Caco-2 (cell line): ENCODE measurements around the gene CDH13. TPM values are rescaled to one million over a fixed set of nuclear protein-coding genes. Genes with fewer than 3 reads are reported as not detected.

Experiments used
- BruUV-seq: library from RNA; stranded (reverse); fragments of 400-500 nt; replicated peaks from 2 replicates; lab custom pipeline; 2021; lab: Mats Ljungman, UMichigan
- CTCF ChIA-PET: fragments of 300-600 bp; sonication (Branson Sonifier 250); formaldehyde crosslinking; loops from one replicate; lab custom pipeline; 2022; ENCODE audit warnings: antibody characterized with exemption; lab: Charles Lee
- POLR2A ChIA-PET: fragments of 300-600 bp; sonication (Branson Sonifier 250); formaldehyde crosslinking; loops from one replicate; lab custom pipeline; 2022; ENCODE audit warnings: antibody characterized with exemption; lab: Charles Lee
- DNase-seq, 2 experiments: peaks; one replicate each; pipeline versions ENCODE4 v3.0.0 to v3.0.0-alpha.2; 2020 to 2022
- H3K27me3 ChIP-seq: replicated peaks from 2 replicates; pipeline ENCODE4 v1.6.0; 2011; ENCODE audit warnings: low read length; ENCODE audit not compliant: control insufficient read depth, insufficient read depth
- H3K36me3 ChIP-seq: 2 replicates; pipeline ENCODE4 v1.5.1; 2011; ENCODE audit warnings: low read length; ENCODE audit not compliant: control insufficient read depth, insufficient read depth
- H3K4me1 ChIP-seq: fragments of 250-450 bp; sonication (Bioruptor Pico); 2 replicates; pipeline ENCODE4 v1.5.1; 2020; ENCODE audit warnings: mild to moderate bottlenecking
- H3K4me3 ChIP-seq: 2 replicates; pipeline ENCODE4 v1.5.1; 2011; ENCODE audit warnings: low read depth, mild to moderate bottlenecking, control low read depth, low read length
- H3K9me3 ChIP-seq: fragments of 250-450 bp; sonication (Bioruptor Pico); 2 replicates; pipeline ENCODE4 v1.5.1; 2020; ENCODE audit warnings: mild to moderate bottlenecking, moderate library complexity
- H3K27ac Mint-ChIP-seq: one replicate; pipeline ENCODE4 v1.8.0; 2022; ENCODE audit warnings: mixed read lengths; ENCODE audit not compliant: unreplicated experiment
- H3K27me3 Mint-ChIP-seq: one replicate; pipeline ENCODE4 v1.8.0; 2022; ENCODE audit warnings: mixed read lengths; ENCODE audit not compliant: insufficient read depth, unreplicated experiment
- H3K36me3 Mint-ChIP-seq: one replicate; pipeline ENCODE4 v1.8.0; 2022; ENCODE audit warnings: mild to moderate bottlenecking, mixed read lengths; ENCODE audit not compliant: insufficient read depth, unreplicated experiment
- H3K4me1 Mint-ChIP-seq: one replicate; pipeline ENCODE4 v1.8.0; 2022; ENCODE audit warnings: low read depth, mixed read lengths; ENCODE audit not compliant: unreplicated experiment
- H3K4me3 Mint-ChIP-seq: one replicate; pipeline ENCODE4 v1.8.0; 2022; ENCODE audit warnings: mild to moderate bottlenecking, moderate library complexity, mixed read lengths; ENCODE audit not compliant: unreplicated experiment
- H3K9me3 Mint-ChIP-seq: one replicate; pipeline ENCODE4 v1.8.0; 2022; ENCODE audit warnings: mixed read lengths; ENCODE audit not compliant: unreplicated experiment
- intact Hi-C: fragments of 100-400 bp; cut with micrococcal nuclease; formaldehyde crosslinking; loops from one replicate; pipeline ENCODE4 v1.10.0; 2022; ENCODE audit not compliant: unreplicated experiment
- total RNA-seq: library from RNA; stranded (reverse); gene quantifications from 2 replicates; pipeline ENCODE4 v1.2.3, GENCODE V29; 2022
- TF ChIP-seq, protein P1 (sequence below), 2 experiments: fragments of 200-600 bp in 1 of 2; IDR thresholded peaks; 1 replicate in 1 of 2; 2 replicates in 1 of 2; pipeline versions ENCODE4 v1.5.1 to v1.8.0; 2011 to 2022; ENCODE audit warnings: antibody characterized with exemption in 1 of 2, control low read depth in 1 of 2, inconsistent platforms in 1 of 2, low read depth in 1 of 2, low read length in 1 of 2, mild to moderate bottlenecking in 1 of 2, moderate library complexity in 1 of 2; ENCODE audit not compliant: insufficient read depth in 1 of 2, severe bottlenecking in 1 of 2, unreplicated experiment in 1 of 2

CDH13 gene
- total RNA-seq, 1 experiment from 2014 or later: 2.2 TPM

DNA sequence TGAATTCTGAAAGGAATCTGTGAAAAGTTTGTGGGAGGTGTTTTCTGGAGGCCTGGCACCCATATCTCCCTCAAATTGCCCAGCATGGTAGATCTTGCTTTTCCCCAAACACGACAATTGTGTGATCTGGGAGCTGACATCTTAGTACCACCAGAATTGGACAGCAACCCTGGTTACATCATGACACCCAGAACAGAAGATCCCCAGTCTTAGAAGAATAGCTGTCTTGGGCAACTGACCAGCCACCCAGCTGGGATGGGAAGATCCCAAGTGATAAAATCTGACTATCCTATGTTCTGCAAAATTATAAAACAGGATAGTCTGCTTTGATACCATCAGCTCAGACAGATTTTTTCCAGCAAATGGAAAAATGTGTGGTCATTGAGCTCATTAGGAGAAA, 235.3 kb downstream of the CDH13 start:
- H3K27me3 ChIP-seq: no peaks in the 10 kb centered on the region
- H3K4me3 Mint-ChIP-seq: no peak overlapping the region
- H3K4me1 ChIP-seq: no peaks in the 10 kb centered on the region
- H3K27ac Mint-ChIP-seq: no peak overlapping the region
- H3K36me3 Mint-ChIP-seq: no peaks in the 10 kb centered on the region
- H3K36me3 ChIP-seq: no peaks in the 10 kb centered on the region
- H3K9me3 Mint-ChIP-seq: peaks cover 21% of the 10 kb centered on the region
- TF ChIP-seq, protein P1, sequence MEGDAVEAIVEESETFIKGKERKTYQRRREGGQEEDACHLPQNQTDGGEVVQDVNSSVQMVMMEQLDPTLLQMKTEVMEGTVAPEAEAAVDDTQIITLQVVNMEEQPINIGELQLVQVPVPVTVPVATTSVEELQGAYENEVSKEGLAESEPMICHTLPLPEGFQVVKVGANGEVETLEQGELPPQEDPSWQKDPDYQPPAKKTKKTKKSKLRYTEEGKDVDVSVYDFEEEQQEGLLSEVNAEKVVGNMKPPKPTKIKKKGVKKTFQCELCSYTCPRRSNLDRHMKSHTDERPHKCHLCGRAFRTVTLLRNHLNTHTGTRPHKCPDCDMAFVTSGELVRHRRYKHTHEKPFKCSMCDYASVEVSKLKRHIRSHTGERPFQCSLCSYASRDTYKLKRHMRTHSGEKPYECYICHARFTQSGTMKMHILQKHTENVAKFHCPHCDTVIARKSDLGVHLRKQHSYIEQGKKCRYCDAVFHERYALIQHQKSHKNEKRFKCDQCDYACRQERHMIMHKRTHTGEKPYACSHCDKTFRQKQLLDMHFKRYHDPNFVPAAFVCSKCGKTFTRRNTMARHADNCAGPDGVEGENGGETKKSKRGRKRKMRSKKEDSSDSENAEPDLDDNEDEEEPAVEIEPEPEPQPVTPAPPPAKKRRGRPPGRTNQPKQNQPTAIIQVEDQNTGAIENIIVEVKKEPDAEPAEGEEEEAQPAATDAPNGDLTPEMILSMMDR (IDR thresholded peaks at IDR 0.05; ENCODE audit: insufficient read depth in 1 of 2, low read depth in 1 of 2, low read length in 1 of 2, severe bottlenecking in 1 of 2, unreplicated experiment in 1 of 2): no peak
- peaks cover 9% of the 10 kb centered on the region; the same call in 1 of the 2 replicates for H3K9me3 ChIP-seq
- ChIA-PET CTCF (no interaction called here), POLR2A (no interaction called here)
- no peaks in the 10 kb centered on the region for H3K27me3 Mint-ChIP-seq
- no peak overlapping the region for H3K4me3 ChIP-seq
- intact Hi-C loops: no loop called here
- no TSS peak for BruUV-seq
- H3K4me1 Mint-ChIP-seq: no peaks in the 10 kb centered on the region
- DNase-seq: no peak

DNA sequence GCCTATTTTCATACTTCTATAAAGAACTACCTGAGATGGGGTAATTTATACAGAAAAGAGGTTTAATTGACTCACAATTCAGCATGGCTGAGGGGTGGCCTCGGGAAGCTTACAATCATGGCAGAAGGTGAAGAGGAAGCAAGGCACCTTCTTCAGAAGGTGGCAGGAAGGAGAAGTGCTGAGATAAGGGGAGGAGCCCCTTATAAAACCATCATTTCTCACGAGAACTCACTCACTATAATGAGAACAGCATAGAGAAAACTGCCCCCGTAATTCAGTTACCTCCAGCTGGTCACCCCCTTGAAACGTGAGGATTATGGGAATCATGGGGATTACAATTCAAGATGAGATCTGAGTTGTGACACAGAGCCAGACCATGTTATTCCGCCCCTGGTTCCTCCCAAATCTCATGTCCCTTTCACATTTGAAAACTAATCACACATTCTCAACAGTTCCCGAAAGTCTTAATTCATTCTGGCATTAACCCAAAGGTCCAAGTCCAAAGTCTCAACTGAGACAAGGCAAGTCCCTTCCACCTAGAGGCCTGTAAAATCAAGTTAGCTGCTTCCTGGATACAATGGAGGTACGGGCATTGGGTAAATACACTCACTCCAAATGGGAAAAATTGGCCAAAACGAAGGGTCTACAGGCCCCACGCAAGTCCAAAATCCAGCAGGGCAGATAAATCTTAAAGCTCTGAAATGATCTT, 237.7 kb downstream of the CDH13 start:
- Histone ChIP-seq H3K36me3 (no peaks in the 10 kb centered on the region), H3K27me3 (no peaks in the 10 kb centered on the region), H3K4me3 (no peak overlapping the region), H3K9me3 (0 out of 2 replicates have a peak, but pooled peaks cover 7% of the 10 kb centered on the region), H3K4me1 (no peaks in the 10 kb centered on the region)
- Mint-ChIP-seq H3K9me3 (peaks cover 21% of the 10 kb centered on the region), H3K4me3 (no peak overlapping the region), H3K27ac (no peak overlapping the region), H3K4me1 (no peaks in the 10 kb centered on the region), H3K27me3 (no peaks in the 10 kb centered on the region), H3K36me3 (no peaks in the 10 kb centered on the region)
- TF ChIP-seq, protein P1 (IDR thresholded peaks at IDR 0.05; ENCODE audit: insufficient read depth in 1 of 2, low read depth in 1 of 2, low read length in 1 of 2, severe bottlenecking in 1 of 2, unreplicated experiment in 1 of 2): no peak
- intact Hi-C loops: no loop called here
- POLR2A ChIA-PET: no interaction called here
- no peak for DNase-seq
- CTCF ChIA-PET: no interaction called here
- BruUV-seq: no TSS peak

DNA sequence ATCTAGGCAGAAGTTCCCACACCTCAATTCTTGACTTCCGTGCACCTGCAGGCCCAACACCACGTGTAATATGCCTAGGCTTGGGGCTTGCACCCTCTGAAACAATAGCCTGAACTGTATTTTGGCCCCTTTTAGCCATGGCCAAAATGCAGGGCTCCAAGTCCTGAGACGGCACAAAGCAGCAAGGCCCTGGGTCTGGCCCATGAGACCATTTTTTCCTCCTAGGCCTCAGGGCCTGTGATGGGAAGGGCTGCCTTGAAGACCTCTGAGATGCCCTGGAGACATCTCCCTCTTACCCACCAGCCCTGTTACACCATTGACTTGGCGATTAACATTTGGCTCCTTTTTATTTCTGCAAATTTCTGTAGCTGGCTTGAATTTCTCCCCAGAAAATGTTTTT, 238.6 kb downstream of the CDH13 start:
- no peak for DNase-seq
- Histone ChIP-seq H3K36me3 (no peaks in the 10 kb centered on the region), H3K4me3 (no peak overlapping the region), H3K9me3 (0 out of 2 replicates have a peak, but pooled peaks cover 7% of the 10 kb centered on the region), H3K4me1 (no peaks in the 10 kb centered on the region), H3K27me3 (no peaks in the 10 kb centered on the region)
- H3K9me3 Mint-ChIP-seq: peaks cover 21% of the 10 kb centered on the region
- peaks cover 2% of the 10 kb centered on the region for H3K27me3 Mint-ChIP-seq
- H3K4me3 Mint-ChIP-seq: no peak overlapping the region
- CTCF ChIA-PET: no interaction called here
- POLR2A ChIA-PET: no interaction called here
- no TSS peak for BruUV-seq
- H3K4me1 Mint-ChIP-seq: no peaks in the 10 kb centered on the region
- TF ChIP-seq, protein P1 (IDR thresholded peaks at IDR 0.05; ENCODE audit: insufficient read depth in 1 of 2, low read depth in 1 of 2, low read length in 1 of 2, severe bottlenecking in 1 of 2, unreplicated experiment in 1 of 2): no peak
- no peak overlapping the region for H3K27ac Mint-ChIP-seq
- intact Hi-C loops: no loop called here
- H3K36me3 Mint-ChIP-seq: no peaks in the 10 kb centered on the region
